ENCODE data around the gene GNAT2. TPM values are rescaled to one million over a fixed set of nuclear protein-coding genes. Genes with fewer than 3 reads are reported as not detected.

Gene GNAT2
- total RNA-seq, 1 donor from 2014 or later, result not detected

DNA sequence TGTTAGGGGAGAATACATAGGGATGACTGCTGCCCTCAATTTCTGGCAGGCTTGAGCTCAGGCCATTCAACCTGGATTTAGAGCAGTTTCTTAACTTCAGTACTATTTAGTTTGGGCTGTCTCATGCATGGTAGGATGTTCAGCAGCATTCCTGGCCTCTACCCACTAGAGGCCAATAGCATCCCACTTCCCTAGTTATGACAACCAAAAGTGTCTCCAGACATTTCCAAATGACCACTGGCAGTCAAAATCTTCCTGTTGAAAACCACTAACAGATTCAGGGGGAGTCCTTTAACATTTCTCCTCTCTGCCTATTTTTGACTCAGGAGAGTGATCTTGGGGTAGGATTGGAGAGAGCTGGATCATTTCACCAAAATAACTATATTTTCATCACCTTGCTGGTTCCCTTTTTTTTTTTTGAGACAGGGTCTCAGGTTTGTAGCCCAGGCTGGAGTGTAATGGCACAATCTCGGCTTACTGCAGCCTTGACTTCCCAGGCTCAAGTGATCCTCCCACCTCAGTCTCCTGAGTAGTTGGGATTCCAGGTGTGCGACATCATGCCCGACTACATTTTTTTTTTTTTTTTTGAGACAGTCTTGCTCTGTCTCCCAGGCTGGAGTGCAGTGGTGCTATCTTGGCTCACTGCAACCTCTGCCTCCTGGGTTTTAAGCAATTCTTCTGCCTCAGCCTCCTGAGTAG is 8.7 kb downstream of the GNAT2 start:
- TF ChIP-seq, protein P1, sequence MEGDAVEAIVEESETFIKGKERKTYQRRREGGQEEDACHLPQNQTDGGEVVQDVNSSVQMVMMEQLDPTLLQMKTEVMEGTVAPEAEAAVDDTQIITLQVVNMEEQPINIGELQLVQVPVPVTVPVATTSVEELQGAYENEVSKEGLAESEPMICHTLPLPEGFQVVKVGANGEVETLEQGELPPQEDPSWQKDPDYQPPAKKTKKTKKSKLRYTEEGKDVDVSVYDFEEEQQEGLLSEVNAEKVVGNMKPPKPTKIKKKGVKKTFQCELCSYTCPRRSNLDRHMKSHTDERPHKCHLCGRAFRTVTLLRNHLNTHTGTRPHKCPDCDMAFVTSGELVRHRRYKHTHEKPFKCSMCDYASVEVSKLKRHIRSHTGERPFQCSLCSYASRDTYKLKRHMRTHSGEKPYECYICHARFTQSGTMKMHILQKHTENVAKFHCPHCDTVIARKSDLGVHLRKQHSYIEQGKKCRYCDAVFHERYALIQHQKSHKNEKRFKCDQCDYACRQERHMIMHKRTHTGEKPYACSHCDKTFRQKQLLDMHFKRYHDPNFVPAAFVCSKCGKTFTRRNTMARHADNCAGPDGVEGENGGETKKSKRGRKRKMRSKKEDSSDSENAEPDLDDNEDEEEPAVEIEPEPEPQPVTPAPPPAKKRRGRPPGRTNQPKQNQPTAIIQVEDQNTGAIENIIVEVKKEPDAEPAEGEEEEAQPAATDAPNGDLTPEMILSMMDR (IDR thresholded peaks at IDR 0.05), result no peak
- no peak for TF ChIP-seq EZH2 (IDR thresholded peaks at IDR 0.05)
- no peak for TF ChIP-seq EZH2phosphoT487 (IDR thresholded peaks at IDR 0.05)
- H3K9ac ChIP-seq, result no peak overlapping the region
- H3K27me3 ChIP-seq, result no peaks in the 10 kb centered on the region
- H3K4me1 Mint-ChIP-seq, result peaks cover 17% of the 10 kb centered on the region
- H2AFZ ChIP-seq (replicated peaks), result no peak overlapping the region
- no peaks in the 10 kb centered on the region for H3F3A ChIP-seq (ENCODE audit: low read depth)
- no peak for DNase-seq (ENCODE audit: low spot score)
- H3K36me3 Mint-ChIP-seq, result peaks cover 2% of the 10 kb centered on the region
- no peaks in the 10 kb centered on the region for H3K4me1 ChIP-seq
- no peak overlapping the region for H3K4me3 Mint-ChIP-seq
- no peak overlapping the region for H3K4me2 ChIP-seq
- no peaks in the 10 kb centered on the region for H3K9me3 ChIP-seq (ENCODE audit: low read depth)
- no peak overlapping the region for H3K4me3 ChIP-seq
- H3K27ac Mint-ChIP-seq, result no peak overlapping the region
- H3K79me2 ChIP-seq (ENCODE audit: low read depth), result no peaks in the 10 kb centered on the region
- no peaks in the 10 kb centered on the region for H3K36me3 ChIP-seq
- no peaks in the 10 kb centered on the region for H3K9me3 Mint-ChIP-seq
- no peaks in the 10 kb centered on the region for H3K27me3 Mint-ChIP-seq (ENCODE audit: insufficient read depth, low read depth)
- no peak overlapping the region for H3K27ac ChIP-seq
- H4K20me1 ChIP-seq (ENCODE audit: low read depth), result no peaks in the 10 kb centered on the region

DNA sequence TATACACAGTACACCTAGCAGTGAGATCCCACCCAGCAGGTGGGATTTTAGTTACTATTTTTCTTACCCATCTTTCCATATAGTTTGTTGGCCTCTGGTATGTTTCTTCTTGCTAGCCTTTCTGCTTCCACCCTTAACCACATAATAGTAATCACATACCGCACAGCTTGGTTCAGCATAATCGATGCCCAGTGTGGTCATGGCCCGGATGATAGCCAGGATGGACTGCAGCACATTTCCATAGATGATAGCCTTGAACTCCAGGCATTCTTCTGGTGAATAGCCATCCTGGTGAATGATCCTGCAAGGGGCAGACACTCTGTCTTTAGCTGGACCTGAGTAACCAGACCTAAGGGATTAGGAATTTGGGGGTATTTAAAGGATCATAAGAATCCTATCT is 9.5 kb downstream of the GNAT2 start:
- Histone ChIP-seq H4K20me1 (ENCODE audit: low read depth) (no peaks in the 10 kb centered on the region), H2AFZ (replicated peaks) (no peak overlapping the region), H3K36me3 (no peaks in the 10 kb centered on the region), H3K4me3 (no peak overlapping the region), H3K27ac (no peak overlapping the region), H3F3A (ENCODE audit: low read depth) (no peaks in the 10 kb centered on the region), H3K9ac (no peak overlapping the region), H3K4me1 (no peaks in the 10 kb centered on the region), H3K9me3 (ENCODE audit: low read depth) (no peaks in the 10 kb centered on the region), H3K79me2 (ENCODE audit: low read depth) (no peaks in the 10 kb centered on the region), H3K4me2 (no peak overlapping the region), H3K27me3 (no peaks in the 10 kb centered on the region)
- H3K27me3 Mint-ChIP-seq (ENCODE audit: insufficient read depth, low read depth), result no peaks in the 10 kb centered on the region
- H3K4me1 Mint-ChIP-seq, result peaks cover 14% of the 10 kb centered on the region
- TF ChIP-seq EZH2phosphoT487 (IDR thresholded peaks at IDR 0.05) (no peak), EZH2 (IDR thresholded peaks at IDR 0.05) (no peak)
- TF ChIP-seq, protein P1 (IDR thresholded peaks at IDR 0.05), result no peak
- H3K36me3 Mint-ChIP-seq, result peaks cover 2% of the 10 kb centered on the region
- no peak overlapping the region for H3K27ac Mint-ChIP-seq
- no peaks in the 10 kb centered on the region for H3K9me3 Mint-ChIP-seq
- no peak for DNase-seq (ENCODE audit: low spot score)
- H3K4me3 Mint-ChIP-seq, result no peak overlapping the region

- no peak overlapping the region for H3K9ac ChIP-seq
- H3K4me1 Mint-ChIP-seq, result no peaks in the 10 kb centered on the region
- H3K4me1 ChIP-seq, result no peaks in the 10 kb centered on the region
- no peaks in the 10 kb centered on the region for H4K20me1 ChIP-seq (ENCODE audit: low read depth)
- no peak overlapping the region for H3K27ac ChIP-seq
- H3K27me3 Mint-ChIP-seq (ENCODE audit: insufficient read depth, low read depth), result no peaks in the 10 kb centered on the region
- H3F3A ChIP-seq (ENCODE audit: low read depth), result no peaks in the 10 kb centered on the region
- H3K36me3 ChIP-seq, result no peaks in the 10 kb centered on the region
- no peak overlapping the region for H3K4me3 Mint-ChIP-seq
- no peak overlapping the region for H3K4me3 ChIP-seq
- H3K79me2 ChIP-seq (ENCODE audit: low read depth), result no peaks in the 10 kb centered on the region
- H3K9me3 ChIP-seq (ENCODE audit: low read depth), result no peaks in the 10 kb centered on the region
- H2AFZ ChIP-seq (replicated peaks), result no peak overlapping the region
- no peak for TF ChIP-seq EZH2phosphoT487 (IDR thresholded peaks at IDR 0.05)
- TF ChIP-seq, protein P1 (IDR thresholded peaks at IDR 0.05), result no peak
- no peak for TF ChIP-seq EZH2 (IDR thresholded peaks at IDR 0.05)
- no peak overlapping the region for H3K4me2 ChIP-seq
- DNase-seq (ENCODE audit: low spot score), result no peak
- no peak overlapping the region for H3K27ac Mint-ChIP-seq
- peaks cover 2% of the 10 kb centered on the region for H3K36me3 Mint-ChIP-seq
- no peaks in the 10 kb centered on the region for H3K27me3 ChIP-seq
- H3K9me3 Mint-ChIP-seq, result no peaks in the 10 kb centered on the region
Observed at GRCh38 chr1:109605381-109605780, 14.0 kb downstream of the GNAT2 start.

Measured in neural progenitor cell (in vitro differentiated cells).